Mucosa of gallbladder (tissue), 1 donor: ENCODE results near the gene RAB5A. TPM values are rescaled to one million over a fixed set of nuclear protein-coding genes. Genes with fewer than 3 reads are reported as not detected.
"Not testable (repeated sequence)": the region's sequence is repeated elsewhere in the genome, so short reads cannot be mapped to it uniquely, and the experiment has no call there.

Source experiments
- DNase-seq: peaks from one replicate; pipeline ENCODE4 v3.0.0-alpha.2; 2020; ENCODE audit warnings: low spot score
- total RNA-seq: library from RNA; stranded (reverse); gene quantifications from one replicate; pipeline ENCODE4 v1.2.1, GENCODE V29; 2021
- donor health status: DM: no; HTN: no; CAD: no.

The RAB5A gene
- 53.6 TPM for total RNA-seq

- peak; percentile 98 for DNase-seq
Observed at GRCh38 chr3:19946832-19947548, at the start of gene RAB5A. Gene RAB5A, plus strand, starts transcription at chr3:19947097. Its CDS starts 3,802 bp downstream, at chr3:19950899.

- DNase-seq, result no peak
Observed at GRCh38 chr3:19898721-19899120, 48.2 kb upstream of the RAB5A start.

- DNase-seq, result no peak
Observed at GRCh38 chr3:19899264-19899663, 47.6 kb upstream of the RAB5A start.

- not testable (repeated sequence) for DNase-seq
Observed at GRCh38 chr3:19899833-19900232, 47.1 kb upstream of the RAB5A start.

- peak; percentile 23 for DNase-seq
Observed at GRCh38 chr3:19901337-19901736, 45.6 kb upstream of the RAB5A start.

GRCh38 chr3:19901918-19902317 lies 45.0 kb upstream of the RAB5A start:
- peak; percentile 61 for DNase-seq

- no peak for DNase-seq
Observed at GRCh38 chr3:19903649-19904048, 43.2 kb upstream of the RAB5A start.

GRCh38 chr3:19907523-19907922 lies 39.4 kb upstream of the RAB5A start:
- DNase-seq, result no peak

GRCh38 chr3:19911452-19911851 lies 35.4 kb upstream of the RAB5A start:
- DNase-seq, result no peak

GRCh38 chr3:19917167-19917566 lies 29.7 kb upstream of the RAB5A start:
- DNase-seq, result no peak

- no peak for DNase-seq
Observed at GRCh38 chr3:19920401-19921080, 26.4 kb upstream of the RAB5A start.

GRCh38 chr3:19931180-19931692 lies 15.7 kb upstream of the RAB5A start:
- peak; percentile 14 for DNase-seq

- DNase-seq, result no peak
Observed at GRCh38 chr3:19931767-19932188, 15.1 kb upstream of the RAB5A start.

- no peak for DNase-seq
Observed at GRCh38 chr3:19932422-19932821, 14.5 kb upstream of the RAB5A start.

- DNase-seq, result peak; percentile 72
Observed at GRCh38 chr3:19934098-19934566, 12.8 kb upstream of the RAB5A start, which contains the start of gene EFHB. Gene EFHB, minus strand, starts transcription at chr3:19934217. Its CDS starts 199 bp downstream, at chr3:19934018.

- DNase-seq, result no peak
Observed at GRCh38 chr3:19937459-19938294, 9.2 kb upstream of the RAB5A start.

- no peak for DNase-seq
Observed at GRCh38 chr3:19938295-19938627, 8.6 kb upstream of the RAB5A start.

GRCh38 chr3:19940643-19941042 lies 6.3 kb upstream of the RAB5A start:
- DNase-seq, result no peak

- no peak for DNase-seq
Observed at GRCh38 chr3:19945534-19945933, 1.4 kb upstream of the RAB5A start.

- peak; percentile 14 for DNase-seq
Observed at GRCh38 chr3:19945969-19946831, 697 bp upstream of the RAB5A start.
